Measurements from ENCODE around the gene OPRD1.
"Not testable (repeated sequence)": the region's sequence is repeated elsewhere in the genome, so short reads cannot be mapped to it uniquely, and the experiment has no call there.

Gene OPRD1

DNA sequence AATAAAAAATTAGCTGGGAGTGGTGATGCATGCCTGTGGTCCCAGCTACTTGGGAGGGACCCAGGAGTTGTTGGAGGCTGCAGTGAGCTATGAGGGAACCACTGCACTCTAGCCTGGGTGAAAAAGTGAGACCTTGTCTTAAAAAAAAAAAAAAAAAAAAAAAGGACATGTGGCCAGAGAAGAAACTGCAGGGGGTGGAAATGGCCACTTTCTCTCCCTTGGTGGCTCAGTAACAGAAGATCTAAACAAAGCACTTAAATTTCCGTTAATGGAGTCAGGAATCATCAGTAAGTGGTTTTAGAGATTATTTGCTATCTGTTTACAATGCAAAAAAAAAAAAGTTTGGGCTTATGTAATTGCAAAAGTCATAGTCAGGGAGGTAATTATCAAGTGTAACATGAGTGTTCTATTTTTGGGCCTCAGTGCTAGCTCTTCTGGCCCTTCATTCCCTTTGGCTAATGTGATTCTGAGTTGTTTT is 19.3 kb upstream of the OPRD1 start:
- Histone ChIP-seq H3K4me2 (ENCODE audit: low read length, poor library complexity, severe bottlenecking) (no peak overlapping the region), H3K27me3 (ENCODE audit: control insufficient read depth in 1 of 2, insufficient read depth in 1 of 2, low read length in 2 of 2) (peaks cover 21 to 35% of the 10 kb centered on the region in 2 experiments), H3K9ac (ENCODE audit: low read length) (no peak overlapping the region), H2BK5ac (ENCODE audit: low read depth, low read length, poor library complexity, severe bottlenecking) (no peak overlapping the region), H4K91ac (ENCODE audit: low read length) (no peak overlapping the region), H3K9me3 (ENCODE audit: control insufficient read depth, low read length) (no peaks in the 10 kb centered on the region), H3K23ac (ENCODE audit: low read length in 2 of 2) (no peak overlapping the region), H3K18ac (ENCODE audit: low read depth in 1 of 2, low read length in 2 of 2) (no peak overlapping the region), H3K79me1 (replicated peaks; ENCODE audit: low read length, poor library complexity, severe bottlenecking) (no peaks in the 10 kb centered on the region), H3K4me1 (ENCODE audit: control insufficient read depth, insufficient read depth, low read depth, low read length) (no peaks in the 10 kb centered on the region), H3K27ac (ENCODE audit: low read length, poor library complexity, severe bottlenecking) (no peak overlapping the region), H2BK12ac (ENCODE audit: low read length in 2 of 2) (no peak overlapping the region), H2BK120ac (ENCODE audit: low read depth, low read length) (no peak overlapping the region), H2BK15ac (ENCODE audit: low read depth, poor library complexity, severe bottlenecking) (no peak overlapping the region), H3K4me3 (ENCODE audit: insufficient read depth in 1 of 2, low read depth in 1 of 2, low read length in 2 of 2) (no peak overlapping the region), H2AK5ac (ENCODE audit: low read length, severe bottlenecking) (no peak overlapping the region), H3K4ac (ENCODE audit: low read depth in 1 of 2, low read length in 2 of 2) (no peak overlapping the region), H3K36me3 (ENCODE audit: control insufficient read depth in 1 of 2, insufficient read depth in 2 of 2, low read depth in 1 of 2, low read length in 2 of 2) (no peaks in the 10 kb centered on the region), H3K14ac (ENCODE audit: low read length in 2 of 2) (no peak overlapping the region), H4K8ac (ENCODE audit: low read length) (no peak overlapping the region), H2AFZ (ENCODE audit: low read depth, low read length) (no peak overlapping the region)
- WGBS: 31% methylated on average over 1 of the region's 1 CpG
- DNase-seq: peak; percentile 55

DNA sequence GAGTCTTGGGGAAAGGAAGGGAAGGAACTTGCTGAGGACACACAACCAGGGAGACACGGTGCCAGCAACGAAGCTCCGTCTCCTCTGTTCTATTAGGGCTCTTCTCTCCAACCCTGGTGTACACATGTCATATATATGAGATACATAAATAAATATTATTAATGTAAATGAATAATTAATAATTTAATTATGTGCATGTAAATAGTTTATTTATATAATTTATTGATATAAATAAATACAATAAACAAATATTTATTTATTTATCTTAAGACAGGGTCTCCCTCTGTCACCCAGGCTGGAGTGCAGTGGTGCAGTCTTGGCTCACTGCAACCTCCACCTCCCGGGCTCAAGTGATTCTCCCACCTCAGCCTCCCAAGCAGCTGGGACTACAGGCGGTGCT is 17.4 kb upstream of the OPRD1 start:
- not testable (repeated sequence) for DNase-seq; H3K9ac ChIP-seq (ENCODE audit: low read length); H2AK5ac ChIP-seq (ENCODE audit: low read length, severe bottlenecking); H3K23ac ChIP-seq (ENCODE audit: low read length in 2 of 2); H2BK120ac ChIP-seq (ENCODE audit: low read depth, low read length); H2BK5ac ChIP-seq (ENCODE audit: low read depth, low read length, poor library complexity, severe bottlenecking); H3K9me3 ChIP-seq (ENCODE audit: control insufficient read depth, low read length); H3K27ac ChIP-seq (ENCODE audit: low read length, poor library complexity, severe bottlenecking); H4K8ac ChIP-seq (ENCODE audit: low read length); H3K4me3 ChIP-seq (ENCODE audit: insufficient read depth in 1 of 2, low read depth in 1 of 2, low read length in 2 of 2); H2BK15ac ChIP-seq (ENCODE audit: low read depth, poor library complexity, severe bottlenecking); H3K4me2 ChIP-seq (ENCODE audit: low read length, poor library complexity, severe bottlenecking); H2AFZ ChIP-seq (ENCODE audit: low read depth, low read length); H3K79me1 ChIP-seq (replicated peaks; ENCODE audit: low read length, poor library complexity, severe bottlenecking); H4K91ac ChIP-seq (ENCODE audit: low read length); H3K4ac ChIP-seq (ENCODE audit: low read depth in 1 of 2, low read length in 2 of 2); H3K14ac ChIP-seq (ENCODE audit: low read length in 2 of 2); H3K4me1 ChIP-seq (ENCODE audit: control insufficient read depth, insufficient read depth, low read depth, low read length); H2BK12ac ChIP-seq (ENCODE audit: low read length in 2 of 2); H3K18ac ChIP-seq (ENCODE audit: low read depth in 1 of 2, low read length in 2 of 2); H3K36me3 ChIP-seq (ENCODE audit: control insufficient read depth in 1 of 2, insufficient read depth in 2 of 2, low read depth in 1 of 2, low read length in 2 of 2)
- WGBS: 88% methylated on average over 1 of the region's 5 CpGs
- H3K27me3 ChIP-seq (ENCODE audit: control insufficient read depth in 1 of 2, insufficient read depth in 1 of 2, low read length in 2 of 2): peaks cover 26 to 47% of the 10 kb centered on the region in 2 experiments

DNA sequence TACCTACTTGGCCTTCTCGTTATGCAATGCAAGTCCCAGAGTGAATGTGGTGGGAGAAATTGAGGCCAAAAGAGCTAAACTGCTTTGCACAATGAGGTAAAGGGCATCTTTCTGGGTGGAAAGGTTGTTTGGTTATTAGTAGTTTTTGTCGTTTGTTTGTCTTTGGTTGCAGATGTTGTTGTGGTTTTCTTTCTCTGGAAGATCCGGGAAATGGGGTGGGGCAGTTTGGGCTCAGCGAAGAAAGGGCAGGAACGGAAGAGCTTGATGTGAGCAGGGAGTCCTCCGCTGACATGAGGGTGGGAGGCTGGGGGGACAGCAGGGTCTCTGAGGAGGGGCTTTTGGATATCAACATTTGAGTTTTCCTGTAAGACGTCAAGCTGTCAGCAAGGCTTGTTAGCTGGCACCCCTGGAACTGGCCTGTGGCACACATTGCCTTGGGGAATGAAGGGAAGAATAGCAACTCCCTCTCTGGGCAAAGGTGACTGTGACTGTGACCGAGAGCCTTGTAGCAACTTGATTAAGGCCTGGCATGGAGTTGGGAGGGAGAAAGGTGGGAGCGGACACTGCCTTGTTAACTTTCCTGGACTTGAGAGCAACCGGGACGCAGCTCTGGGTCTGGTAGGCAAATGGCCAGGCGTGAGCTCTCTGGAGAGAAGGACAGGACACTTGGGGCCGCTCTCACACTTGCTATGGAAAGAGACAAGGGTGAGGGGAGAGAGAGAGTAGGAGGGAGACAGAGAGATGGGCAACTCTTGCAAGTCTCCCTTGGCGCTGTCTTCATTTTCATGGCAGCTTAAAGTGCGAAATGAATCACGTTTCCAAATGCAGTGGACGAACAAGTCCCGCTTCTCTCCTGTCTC is 15.4 kb upstream of the OPRD1 start:
- H3K4ac ChIP-seq (ENCODE audit: low read depth in 1 of 2, low read length in 2 of 2): no peak overlapping the region
- no peak overlapping the region for H3K27ac ChIP-seq (ENCODE audit: low read length, poor library complexity, severe bottlenecking)
- H2BK120ac ChIP-seq (ENCODE audit: low read depth, low read length): no peak overlapping the region
- H2AK5ac ChIP-seq (ENCODE audit: low read length, severe bottlenecking): no peak overlapping the region
- no peak for DNase-seq
- no peak overlapping the region for H4K91ac ChIP-seq (ENCODE audit: low read length)
- 72% methylated on average over 18 of the region's 18 CpGs for WGBS
- H3K14ac ChIP-seq (ENCODE audit: low read length in 2 of 2): no peak overlapping the region
- no peaks in the 10 kb centered on the region for H3K4me1 ChIP-seq (ENCODE audit: control insufficient read depth, insufficient read depth, low read depth, low read length)
- no peak overlapping the region for H3K4me3 ChIP-seq (ENCODE audit: insufficient read depth in 1 of 2, low read depth in 1 of 2, low read length in 2 of 2)
- H3K23ac ChIP-seq (ENCODE audit: low read length in 2 of 2): no peak overlapping the region
- H3K18ac ChIP-seq (ENCODE audit: low read depth in 1 of 2, low read length in 2 of 2): no peak overlapping the region
- H2BK15ac ChIP-seq (ENCODE audit: low read depth, poor library complexity, severe bottlenecking): no peak overlapping the region
- no peak overlapping the region for H3K4me2 ChIP-seq (ENCODE audit: low read length, poor library complexity, severe bottlenecking)
- H3K79me1 ChIP-seq (replicated peaks; ENCODE audit: low read length, poor library complexity, severe bottlenecking): no peaks in the 10 kb centered on the region
- H2BK5ac ChIP-seq (ENCODE audit: low read depth, low read length, poor library complexity, severe bottlenecking): no peak overlapping the region
- no peak overlapping the region for H2AFZ ChIP-seq (ENCODE audit: low read depth, low read length)
- H3K9me3 ChIP-seq (ENCODE audit: control insufficient read depth, low read length): no peaks in the 10 kb centered on the region
- no peak overlapping the region for H4K8ac ChIP-seq (ENCODE audit: low read length)
- no peak overlapping the region for H3K9ac ChIP-seq (ENCODE audit: low read length)
- H3K27me3 ChIP-seq (ENCODE audit: control insufficient read depth in 1 of 2, insufficient read depth in 1 of 2, low read length in 2 of 2): peaks cover 29 to 50% of the 10 kb centered on the region in 2 experiments
- H3K36me3 ChIP-seq (ENCODE audit: control insufficient read depth in 1 of 2, insufficient read depth in 2 of 2, low read depth in 1 of 2, low read length in 2 of 2): no peaks in the 10 kb centered on the region
- no peak overlapping the region for H2BK12ac ChIP-seq (ENCODE audit: low read length in 2 of 2)

DNA sequence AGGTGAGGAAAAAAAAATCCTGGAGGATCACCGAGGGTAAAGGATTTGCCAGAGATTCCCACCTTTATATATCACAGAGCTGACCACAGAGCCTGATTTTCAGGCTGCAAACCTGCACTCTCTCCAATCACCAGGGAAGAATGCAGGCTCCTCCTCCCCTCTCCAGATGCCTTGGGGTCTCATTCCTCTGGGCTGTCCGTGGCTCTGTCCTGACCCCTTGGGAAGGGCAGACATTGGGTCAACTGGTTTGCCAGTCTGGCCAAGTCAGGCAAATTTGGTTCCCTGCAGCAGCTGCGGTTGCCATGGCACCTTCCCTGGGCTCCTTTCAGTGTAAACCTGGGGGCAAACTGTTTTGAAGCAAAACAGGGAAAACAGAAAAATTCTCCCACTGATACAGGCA is 11.6 kb upstream of the OPRD1 start:
- Histone ChIP-seq H3K9me3 (ENCODE audit: control insufficient read depth, low read length) (no peaks in the 10 kb centered on the region), H3K4me1 (ENCODE audit: control insufficient read depth, insufficient read depth, low read depth, low read length) (no peaks in the 10 kb centered on the region), H3K4me3 (ENCODE audit: insufficient read depth in 1 of 2, low read depth in 1 of 2, low read length in 2 of 2) (no peak overlapping the region), H2AFZ (ENCODE audit: low read depth, low read length) (no peak overlapping the region), H3K18ac (ENCODE audit: low read depth in 1 of 2, low read length in 2 of 2) (no peak overlapping the region), H2BK15ac (ENCODE audit: low read depth, poor library complexity, severe bottlenecking) (no peak overlapping the region), H3K4ac (ENCODE audit: low read depth in 1 of 2, low read length in 2 of 2) (no peak overlapping the region), H4K91ac (ENCODE audit: low read length) (no peak overlapping the region), H3K23ac (ENCODE audit: low read length in 2 of 2) (no peak overlapping the region), H3K27me3 (ENCODE audit: control insufficient read depth in 1 of 2, insufficient read depth in 1 of 2, low read length in 2 of 2) (peaks cover 29 to 60% of the 10 kb centered on the region in 2 experiments), H2BK120ac (ENCODE audit: low read depth, low read length) (no peak overlapping the region), H3K27ac (ENCODE audit: low read length, poor library complexity, severe bottlenecking) (no peak overlapping the region), H3K4me2 (ENCODE audit: low read length, poor library complexity, severe bottlenecking) (no peak overlapping the region), H3K9ac (ENCODE audit: low read length) (no peak overlapping the region), H4K8ac (ENCODE audit: low read length) (peak overlapping the region; percentile 6), H3K14ac (ENCODE audit: low read length in 2 of 2) (no peak overlapping the region), H2BK12ac (ENCODE audit: low read length in 2 of 2) (no peak overlapping the region), H2AK5ac (ENCODE audit: low read length, severe bottlenecking) (no peak overlapping the region), H3K36me3 (ENCODE audit: control insufficient read depth in 1 of 2, insufficient read depth in 2 of 2, low read depth in 1 of 2, low read length in 2 of 2) (no peaks in the 10 kb centered on the region), H2BK5ac (ENCODE audit: low read depth, low read length, poor library complexity, severe bottlenecking) (no peak overlapping the region), H3K79me1 (replicated peaks; ENCODE audit: low read length, poor library complexity, severe bottlenecking) (no peaks in the 10 kb centered on the region)
- no peak for DNase-seq
- 44% methylated on average over 3 of the region's 3 CpGs for WGBS

Data from mesenchymal stem cell (in vitro differentiated cells and primary cell).